SK-N-SH treated with all-trans-retinoic acid at 6 μM for 48 hours (cell line): ENCODE results near the gene CFAP157.

ENCODE experiments used
- ATAC-seq: fragments of 200-7000 bp; cut with Tn5 transposase; 3 replicates; pipeline ENCODE4 v1.9.1; 2020; ENCODE audit warnings: mild to moderate bottlenecking, moderate library complexity
- ARNTL ChIP-seq: fragments of 450-650 bp; formaldehyde crosslinking; IDR thresholded peaks from 2 replicates; pipeline ENCODE4 v1.5.0; 2020; ENCODE audit warnings: low read depth, mild to moderate bottlenecking, moderate library complexity, borderline replicate concordance
- BACH2 ChIP-seq: fragments of 250-450 bp; sonication (Bioruptor Pico); IDR thresholded peaks from 2 replicates; pipeline ENCODE4 v1.9.0; 2021; ENCODE audit warnings: mild to moderate bottlenecking, borderline replicate concordance
- CREB5 ChIP-seq: fragments of 250-450 bp; sonication (Bioruptor Pico); IDR thresholded peaks from 2 replicates; pipeline ENCODE4 v1.5.1; 2020; ENCODE audit warnings: low read depth, mild to moderate bottlenecking, moderate library complexity
- CSDC2 ChIP-seq: fragments of 250-450 bp; sonication (Bioruptor Pico); IDR thresholded peaks from 2 replicates; pipeline ENCODE4 v1.5.0; 2020; ENCODE audit warnings: mild to moderate bottlenecking, moderate library complexity
- GLIS3 ChIP-seq: fragments of 250-450 bp; sonication (Bioruptor Pico); IDR thresholded peaks from 2 replicates; pipeline ENCODE4 v1.5.0; 2020; ENCODE audit warnings: mild to moderate bottlenecking, moderate library complexity
- ISL1 ChIP-seq: fragments of 250-450 bp; sonication (Bioruptor Pico); IDR thresholded peaks from 2 replicates; pipeline ENCODE4 v2.1.2; 2022; ENCODE audit warnings: mild to moderate bottlenecking, moderate library complexity
- OSR1 ChIP-seq: fragments of 250-450 bp; sonication (Bioruptor Pico); IDR thresholded peaks from 2 replicates; pipeline ENCODE4 v1.8.0; 2022; ENCODE audit warnings: moderate library complexity, mild to moderate bottlenecking, inconsistent platforms
- PPARA ChIP-seq: fragments of 250-450 bp; sonication (Bioruptor Pico); IDR thresholded peaks from 2 replicates; pipeline ENCODE4 v1.5.0; 2020; ENCODE audit warnings: mild to moderate bottlenecking, borderline replicate concordance
- RARB ChIP-seq: fragments of 250-450 bp; sonication (Bioruptor Pico); IDR thresholded peaks from 2 replicates; pipeline ENCODE4 v1.8.0; 2021; ENCODE audit warnings: mild to moderate bottlenecking, moderate library complexity
- SNAI2 ChIP-seq: fragments of 250-450 bp; sonication (Bioruptor Pico); IDR thresholded peaks from 2 replicates; pipeline ENCODE4 v1.5.0; 2020; ENCODE audit warnings: mild to moderate bottlenecking, moderate library complexity
- TCF4 ChIP-seq: fragments of 250-450 bp; sonication (Bioruptor Pico); IDR thresholded peaks from 2 replicates; pipeline ENCODE4 v1.8.0; 2021; ENCODE audit warnings: mild to moderate bottlenecking, moderate library complexity, borderline replicate concordance
- TOX ChIP-seq: fragments of 250-450 bp; sonication (Bioruptor Pico); IDR thresholded peaks from 2 replicates; pipeline ENCODE4 v1.8.0; 2021; ENCODE audit warnings: mild to moderate bottlenecking, moderate library complexity, borderline replicate concordance
- ZC3H10 ChIP-seq: fragments of 250-450 bp; sonication (Bioruptor Pico); IDR thresholded peaks from 2 replicates; pipeline ENCODE4 v1.5.1; 2021; ENCODE audit warnings: mild to moderate bottlenecking, moderate library complexity
- ZFP3 ChIP-seq: fragments of 250-450 bp; sonication (Bioruptor Pico); IDR thresholded peaks from 2 replicates; pipeline ENCODE4 v1.5.0; 2020; ENCODE audit warnings: mild to moderate bottlenecking, moderate library complexity
- ZFP30 ChIP-seq: fragments of 450-650 bp; formaldehyde crosslinking; IDR thresholded peaks from 2 replicates; pipeline ENCODE4 v1.5.0; 2022; ENCODE audit warnings: mild to moderate bottlenecking, moderate library complexity
- ZNF565 ChIP-seq: fragments of 450-650 bp; formaldehyde crosslinking; conservative IDR thresholded peaks from 2 replicates; pipeline ENCODE4 v1.5.0; 2020; ENCODE audit warnings: low read depth, mild to moderate bottlenecking, moderate library complexity
- ZNF70 ChIP-seq: fragments of 450-650 bp; formaldehyde crosslinking; IDR thresholded peaks from 2 replicates; pipeline ENCODE4 v1.5.0; 2020; ENCODE audit warnings: mild to moderate bottlenecking, moderate library complexity
- ZNF8 ChIP-seq: fragments of 450-650 bp; formaldehyde crosslinking; IDR thresholded peaks from 2 replicates; pipeline ENCODE4 v1.5.0; 2020; ENCODE audit warnings: mild to moderate bottlenecking, moderate library complexity
- TF ChIP-seq, protein P1 (sequence below): fragments of 250-450 bp; sonication (Bioruptor Pico); IDR thresholded peaks from 2 replicates; pipeline ENCODE4 v1.5.1; 2021; ENCODE audit warnings: mild to moderate bottlenecking, moderate library complexity
- TF ChIP-seq, protein P2 (sequence below): fragments of 250-450 bp; sonication (Bioruptor Pico); IDR thresholded peaks from 2 replicates; pipeline ENCODE4 v1.8.0; 2020; ENCODE audit warnings: mild to moderate bottlenecking, moderate library complexity, borderline replicate concordance
- TF ChIP-seq, protein P3 (sequence below): fragments of 250-450 bp; sonication (Bioruptor Pico); IDR thresholded peaks from 2 replicates; pipeline ENCODE4 v1.8.0; 2021; ENCODE audit warnings: low read depth, mild to moderate bottlenecking, moderate library complexity, borderline replicate concordance
- TF ChIP-seq, protein P4 (sequence below): fragments of 250-450 bp; sonication (Bioruptor Pico); IDR thresholded peaks from 2 replicates; pipeline ENCODE4 v1.5.0; 2020; ENCODE audit warnings: mild to moderate bottlenecking, moderate library complexity

Gene CFAP157

DNA sequence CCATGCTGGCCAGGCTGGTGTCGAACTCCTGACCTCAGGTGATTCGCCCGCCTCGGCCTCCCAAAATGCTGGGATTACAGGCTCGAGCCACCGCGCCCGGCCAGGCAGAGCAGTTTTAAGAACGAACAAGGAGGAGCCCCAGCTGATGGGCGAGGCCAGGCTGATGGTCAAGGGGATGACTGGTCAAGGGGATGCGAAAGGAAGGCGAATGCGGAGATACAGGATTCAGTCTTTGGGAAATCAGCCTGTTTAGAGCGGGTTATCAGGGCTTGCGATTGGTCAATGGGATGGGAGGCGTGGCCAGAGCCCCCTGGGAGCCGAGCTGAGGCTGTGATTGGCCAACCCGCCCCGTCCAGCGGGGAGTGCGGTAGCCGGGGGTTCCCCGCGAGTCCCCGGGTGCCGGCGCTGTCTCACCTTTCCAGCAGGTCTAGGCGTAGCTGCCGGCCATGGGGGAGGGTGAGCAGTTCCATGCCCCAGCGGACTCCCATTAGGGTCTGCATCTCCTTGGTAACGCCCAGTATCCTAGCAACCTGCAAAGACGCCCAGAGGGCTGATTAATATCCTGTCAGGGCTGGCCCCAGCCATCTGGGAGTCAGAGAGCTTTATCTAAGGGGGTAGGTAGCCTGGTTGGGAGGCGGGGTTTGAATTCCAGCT is 35.8 kb downstream of the CFAP157 start:
- no peak for TF ChIP-seq PPARA (CRISPR knock-in tag)
- no peak for TF ChIP-seq ZNF565 (CRISPR knock-in tag)
- TF ChIP-seq BACH2 (CRISPR knock-in tag): no peak
- TF ChIP-seq CREB5 (CRISPR knock-in tag): no peak
- TF ChIP-seq TOX (CRISPR knock-in tag): no peak
- no peak for TF ChIP-seq ZFP3 (CRISPR knock-in tag)
- no peak for TF ChIP-seq ZFP30 (CRISPR knock-in tag)
- no peak for TF ChIP-seq ISL1
- TF ChIP-seq, protein P1, sequence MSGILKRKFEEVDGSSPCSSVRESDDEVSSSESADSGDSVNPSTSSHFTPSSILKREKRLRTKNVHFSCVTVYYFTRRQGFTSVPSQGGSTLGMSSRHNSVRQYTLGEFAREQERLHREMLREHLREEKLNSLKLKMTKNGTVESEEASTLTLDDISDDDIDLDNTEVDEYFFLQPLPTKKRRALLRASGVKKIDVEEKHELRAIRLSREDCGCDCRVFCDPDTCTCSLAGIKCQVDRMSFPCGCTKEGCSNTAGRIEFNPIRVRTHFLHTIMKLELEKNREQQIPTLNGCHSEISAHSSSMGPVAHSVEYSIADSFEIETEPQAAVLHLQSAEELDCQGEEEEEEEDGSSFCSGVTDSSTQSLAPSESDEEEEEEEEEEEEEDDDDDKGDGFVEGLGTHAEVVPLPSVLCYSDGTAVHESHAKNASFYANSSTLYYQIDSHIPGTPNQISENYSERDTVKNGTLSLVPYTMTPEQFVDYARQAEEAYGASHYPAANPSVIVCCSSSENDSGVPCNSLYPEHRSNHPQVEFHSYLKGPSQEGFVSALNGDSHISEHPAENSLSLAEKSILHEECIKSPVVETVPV: no peak
- TF ChIP-seq, protein P2, sequence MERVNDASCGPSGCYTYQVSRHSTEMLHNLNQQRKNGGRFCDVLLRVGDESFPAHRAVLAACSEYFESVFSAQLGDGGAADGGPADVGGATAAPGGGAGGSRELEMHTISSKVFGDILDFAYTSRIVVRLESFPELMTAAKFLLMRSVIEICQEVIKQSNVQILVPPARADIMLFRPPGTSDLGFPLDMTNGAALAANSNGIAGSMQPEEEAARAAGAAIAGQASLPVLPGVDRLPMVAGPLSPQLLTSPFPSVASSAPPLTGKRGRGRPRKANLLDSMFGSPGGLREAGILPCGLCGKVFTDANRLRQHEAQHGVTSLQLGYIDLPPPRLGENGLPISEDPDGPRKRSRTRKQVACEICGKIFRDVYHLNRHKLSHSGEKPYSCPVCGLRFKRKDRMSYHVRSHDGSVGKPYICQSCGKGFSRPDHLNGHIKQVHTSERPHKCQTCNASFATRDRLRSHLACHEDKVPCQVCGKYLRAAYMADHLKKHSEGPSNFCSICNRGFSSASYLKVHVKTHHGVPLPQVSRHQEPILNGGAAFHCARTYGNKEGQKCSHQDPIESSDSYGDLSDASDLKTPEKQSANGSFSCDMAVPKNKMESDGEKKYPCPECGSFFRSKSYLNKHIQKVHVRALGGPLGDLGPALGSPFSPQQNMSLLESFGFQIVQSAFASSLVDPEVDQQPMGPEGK (CRISPR knock-in tag): no peak
- no peak for TF ChIP-seq ARNTL (CRISPR knock-in tag)
- TF ChIP-seq, protein P3, sequence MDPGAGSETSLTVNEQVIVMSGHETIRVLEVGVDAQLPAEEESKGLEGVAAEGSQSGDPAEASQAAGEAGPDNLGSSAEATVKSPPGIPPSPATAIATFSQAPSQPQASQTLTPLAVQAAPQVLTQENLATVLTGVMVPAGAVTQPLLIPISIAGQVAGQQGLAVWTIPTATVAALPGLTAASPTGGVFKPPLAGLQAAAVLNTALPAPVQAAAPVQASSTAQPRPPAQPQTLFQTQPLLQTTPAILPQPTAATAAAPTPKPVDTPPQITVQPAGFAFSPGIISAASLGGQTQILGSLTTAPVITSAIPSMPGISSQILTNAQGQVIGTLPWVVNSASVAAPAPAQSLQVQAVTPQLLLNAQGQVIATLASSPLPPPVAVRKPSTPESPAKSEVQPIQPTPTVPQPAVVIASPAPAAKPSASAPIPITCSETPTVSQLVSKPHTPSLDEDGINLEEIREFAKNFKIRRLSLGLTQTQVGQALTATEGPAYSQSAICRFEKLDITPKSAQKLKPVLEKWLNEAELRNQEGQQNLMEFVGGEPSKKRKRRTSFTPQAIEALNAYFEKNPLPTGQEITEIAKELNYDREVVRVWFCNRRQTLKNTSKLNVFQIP (CRISPR knock-in tag): no peak
- TF ChIP-seq SNAI2 (CRISPR knock-in tag): no peak
- no peak for TF ChIP-seq ZC3H10 (CRISPR knock-in tag)
- TF ChIP-seq CSDC2 (CRISPR knock-in tag): no peak
- TF ChIP-seq OSR1 (CRISPR knock-in tag): no peak
- TF ChIP-seq ZNF70 (CRISPR knock-in tag): no peak
- no peak for TF ChIP-seq TCF4 (CRISPR knock-in tag)
- TF ChIP-seq GLIS3 (CRISPR knock-in tag): no peak
- no peak for TF ChIP-seq RARB (CRISPR knock-in tag)
- no peak for ATAC-seq

DNA sequence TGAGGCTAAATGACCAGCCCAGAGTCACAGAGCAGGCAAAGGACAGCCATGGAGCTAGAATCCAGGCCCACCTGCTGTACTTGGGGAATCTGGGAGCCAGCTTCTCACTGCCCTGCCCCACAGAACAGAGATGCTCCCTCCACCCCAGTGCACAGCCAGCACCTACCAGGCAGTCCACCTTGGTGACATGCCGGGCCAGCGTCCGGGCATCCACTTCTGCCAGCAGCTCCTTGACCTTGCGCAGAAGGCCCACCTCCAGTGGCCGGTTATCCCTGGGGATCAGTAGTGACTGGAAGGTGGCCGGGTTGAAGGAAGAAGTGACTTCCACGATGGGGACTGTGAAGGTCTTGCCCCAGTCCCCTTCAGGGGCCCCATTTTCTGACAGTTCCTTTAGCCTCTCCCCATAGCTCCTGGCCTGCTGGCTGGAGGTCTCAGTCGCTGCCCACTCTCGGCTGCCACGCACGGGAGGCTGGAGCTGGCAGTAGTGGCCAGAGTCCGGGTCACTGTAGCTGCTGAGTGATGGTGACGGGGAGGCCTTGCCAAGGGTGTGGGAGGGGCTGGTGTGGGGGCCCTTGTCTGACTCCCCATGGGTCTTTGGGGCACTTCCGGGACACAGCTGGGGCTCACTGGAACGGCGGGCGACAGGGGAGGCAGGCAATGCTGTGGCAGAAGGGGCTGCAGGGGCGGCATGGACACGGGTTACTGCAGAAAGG is 37.8 kb downstream of the CFAP157 start:
- no peak for ATAC-seq
- no peak for TF ChIP-seq GLIS3 (CRISPR knock-in tag)
- TF ChIP-seq ZNF8 (CRISPR knock-in tag): no peak

- TF ChIP-seq ZNF565 (CRISPR knock-in tag): no peak
- TF ChIP-seq OSR1 (CRISPR knock-in tag): no peak
- TF ChIP-seq, all 23 proteins: peak for 0
- no peak for ATAC-seq
These were observed 40.3 kb downstream of the CFAP157 start for GRCh38 chr9:127746959-127747569.

DNA sequence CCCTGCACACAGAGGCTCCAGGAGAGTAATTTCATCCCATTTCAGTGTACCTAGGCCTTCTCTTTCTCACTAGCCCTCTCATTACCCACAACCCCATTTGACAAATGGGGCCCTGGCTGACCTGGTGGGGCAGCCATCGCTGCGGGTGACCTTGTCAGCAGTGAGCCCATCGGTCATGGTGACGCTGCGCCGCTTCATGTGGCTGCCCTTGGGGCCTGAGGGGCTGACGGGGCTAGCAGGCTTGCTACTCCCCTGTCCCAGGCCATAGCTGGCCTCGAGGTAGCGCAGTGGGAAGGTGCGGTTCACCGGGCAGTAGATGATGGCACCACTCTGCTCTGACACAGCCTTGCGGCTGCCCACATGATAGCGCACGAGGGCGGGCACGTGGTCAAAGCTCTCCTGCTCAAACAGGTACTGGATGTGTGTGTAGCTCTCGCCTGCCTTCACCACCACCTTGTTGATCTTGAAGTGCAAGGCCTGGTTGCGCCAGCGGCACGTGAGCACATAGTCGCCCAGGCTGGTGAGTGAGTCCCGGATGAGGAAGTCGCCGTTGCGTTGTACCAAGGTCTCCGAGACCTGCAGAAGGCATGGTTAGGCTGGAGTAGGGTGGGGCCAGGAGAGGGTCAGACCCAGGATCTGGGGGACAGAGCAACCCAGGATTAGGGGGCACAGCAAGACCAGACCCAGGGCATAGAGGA is 42.5 kb downstream of the CFAP157 start:
- ATAC-seq: no peak
- TF ChIP-seq BACH2 (CRISPR knock-in tag) (no peak), CSDC2 (CRISPR knock-in tag) (no peak), ZFP3 (CRISPR knock-in tag) (no peak), TCF4 (CRISPR knock-in tag) (no peak), ZNF8 (CRISPR knock-in tag) (no peak), OSR1 (CRISPR knock-in tag) (no peak), ZNF565 (CRISPR knock-in tag) (no peak), ZNF70 (CRISPR knock-in tag) (no peak), ZC3H10 (CRISPR knock-in tag) (no peak), ARNTL (CRISPR knock-in tag) (no peak)
- TF ChIP-seq, protein P3 (CRISPR knock-in tag): no peak
- TF ChIP-seq, protein P4, sequence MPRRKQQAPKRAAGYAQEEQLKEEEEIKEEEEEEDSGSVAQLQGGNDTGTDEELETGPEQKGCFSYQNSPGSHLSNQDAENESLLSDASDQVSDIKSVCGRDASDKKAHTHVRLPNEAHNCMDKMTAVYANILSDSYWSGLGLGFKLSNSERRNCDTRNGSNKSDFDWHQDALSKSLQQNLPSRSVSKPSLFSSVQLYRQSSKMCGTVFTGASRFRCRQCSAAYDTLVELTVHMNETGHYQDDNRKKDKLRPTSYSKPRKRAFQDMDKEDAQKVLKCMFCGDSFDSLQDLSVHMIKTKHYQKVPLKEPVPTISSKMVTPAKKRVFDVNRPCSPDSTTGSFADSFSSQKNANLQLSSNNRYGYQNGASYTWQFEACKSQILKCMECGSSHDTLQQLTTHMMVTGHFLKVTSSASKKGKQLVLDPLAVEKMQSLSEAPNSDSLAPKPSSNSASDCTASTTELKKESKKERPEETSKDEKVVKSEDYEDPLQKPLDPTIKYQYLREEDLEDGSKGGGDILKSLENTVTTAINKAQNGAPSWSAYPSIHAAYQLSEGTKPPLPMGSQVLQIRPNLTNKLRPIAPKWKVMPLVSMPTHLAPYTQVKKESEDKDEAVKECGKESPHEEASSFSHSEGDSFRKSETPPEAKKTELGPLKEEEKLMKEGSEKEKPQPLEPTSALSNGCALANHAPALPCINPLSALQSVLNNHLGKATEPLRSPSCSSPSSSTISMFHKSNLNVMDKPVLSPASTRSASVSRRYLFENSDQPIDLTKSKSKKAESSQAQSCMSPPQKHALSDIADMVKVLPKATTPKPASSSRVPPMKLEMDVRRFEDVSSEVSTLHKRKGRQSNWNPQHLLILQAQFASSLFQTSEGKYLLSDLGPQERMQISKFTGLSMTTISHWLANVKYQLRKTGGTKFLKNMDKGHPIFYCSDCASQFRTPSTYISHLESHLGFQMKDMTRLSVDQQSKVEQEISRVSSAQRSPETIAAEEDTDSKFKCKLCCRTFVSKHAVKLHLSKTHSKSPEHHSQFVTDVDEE (CRISPR knock-in tag): no peak
